Mesenteric fat pad (tissue), 1 donor: ENCODE results near the gene CFTR. TPM values are rescaled to one million over a fixed set of nuclear protein-coding genes. Genes with fewer than 3 reads are reported as not detected.
"Not testable (repeated sequence)": the region's sequence is repeated elsewhere in the genome, so short reads cannot be mapped to it uniquely, and the experiment has no call there.

Experiments
- DNase-seq: peaks from one replicate; pipeline ENCODE4 v3.0.0-alpha.2; 2020; ENCODE audit warnings: low spot score
- long read RNA-seq: library from polyadenylated mRNA; unstranded; transcript quantifications from one replicate; pipeline ENCODE4 v2.0.0, GENCODE V29; 2020
- total RNA-seq: library from RNA; stranded (reverse); fragmentation: NEBNext Ultra II Directional; extraction: Animal tissue kit (Norgen Biotek cat#: 25700); gene quantifications from one replicate; pipeline ENCODE4 v1.2.1, GENCODE V29; 2021
- donor health status: DM: yes; HTN: yes; CAD: no.

CFTR gene
- 0.22 TPM for total RNA-seq
- long read RNA-seq, result 0 reads

GRCh38 chr7:117479225-117480054, at the start of gene CFTR:
Gene CFTR (plus strand): TSS chr7:117480025. CDS start chr7:117480095, 70 bp downstream.
- DNase-seq, result peak; percentile 84

- no peak for DNase-seq
Measured at GRCh38 chr7:117435475-117436043, 44.3 kb upstream of the CFTR start.

- no peak for DNase-seq
Measured at GRCh38 chr7:117444646-117445045, 35.2 kb upstream of the CFTR start.

- no peak for DNase-seq
Measured at GRCh38 chr7:117445206-117445605, 34.6 kb upstream of the CFTR start.

GRCh38 chr7:117446220-117446815, 33.5 kb upstream of the CFTR start:
- no peak for DNase-seq

GRCh38 chr7:117448655-117449054, 31.2 kb upstream of the CFTR start:
- no peak for DNase-seq

GRCh38 chr7:117458977-117459583, 20.7 kb upstream of the CFTR start:
- no peak for DNase-seq

GRCh38 chr7:117459735-117460134, 20.1 kb upstream of the CFTR start:
- DNase-seq, result no peak

- not testable (repeated sequence) for DNase-seq
Measured at GRCh38 chr7:117460815-117461214, 19.0 kb upstream of the CFTR start.

- no peak for DNase-seq
Measured at GRCh38 chr7:117468174-117468573, 11.7 kb upstream of the CFTR start.

- no peak for DNase-seq
Measured at GRCh38 chr7:117470777-117471176, 9.0 kb upstream of the CFTR start.

GRCh38 chr7:117472335-117472734, 7.5 kb upstream of the CFTR start:
- DNase-seq, result no peak

GRCh38 chr7:117476557-117477215, 3.1 kb upstream of the CFTR start:
- DNase-seq, result no peak

GRCh38 chr7:117478836-117479224, 995 bp upstream of the CFTR start:
- no peak for DNase-seq

GRCh38 chr7:117480055-117480362, 184 bp downstream of the CFTR start:
- DNase-seq, result no peak

GRCh38 chr7:117480978-117481377, 1.2 kb downstream of the CFTR start:
- DNase-seq, result no peak

GRCh38 chr7:117485118-117485620, 5.3 kb downstream of the CFTR start:
- DNase-seq, result no peak

GRCh38 chr7:117489016-117489415, 9.2 kb downstream of the CFTR start:
- DNase-seq, result no peak

- DNase-seq, result no peak
Measured at GRCh38 chr7:117489430-117489829, 9.6 kb downstream of the CFTR start.

- no peak for DNase-seq
Measured at GRCh38 chr7:117489911-117490310, 10.1 kb downstream of the CFTR start.

- DNase-seq, result no peak
Measured at GRCh38 chr7:117492649-117493048, 12.8 kb downstream of the CFTR start.
